ENCODE data around the gene NUMBL. TPM values are rescaled to one million over a fixed set of nuclear protein-coding genes. Genes with fewer than 3 reads are reported as not detected.

NUMBL gene
- total RNA-seq, 1 donor from 2014 or later = 79.3 TPM

- peaks cover 52% of the 10 kb centered on the region for H4K20me1 ChIP-seq (ENCODE audit: insufficient read depth, low read length)
- no peak overlapping the region for H3K4me3 Mint-ChIP-seq (ENCODE audit: unreplicated experiment)
- no peak overlapping the region for H3K27ac Mint-ChIP-seq (ENCODE audit: unreplicated experiment)
- H3K4me1 ChIP-seq (ENCODE audit: insufficient read depth, low read length) = peaks cover 34% of the 10 kb centered on the region
- H2AFZ ChIP-seq (ENCODE audit: low read depth, low read length) = no peak overlapping the region
- no peak for TF ChIP-seq EZH2 (IDR thresholded peaks at IDR 0.05; ENCODE audit: insufficient read depth, low read length)
- TF ChIP-seq CTCF (IDR thresholded peaks at IDR 0.05; ENCODE audit: insufficient read depth, low read depth, low read length) = no peak
- no peak for DNase-seq (ENCODE audit: low read depth)
- peaks cover 25% of the 10 kb centered on the region for H3K36me3 Mint-ChIP-seq (ENCODE audit: low read depth, unreplicated experiment)
- H3K27me3 ChIP-seq (ENCODE audit: insufficient read depth, low read length) = no peaks in the 10 kb centered on the region
- H3K4me3 ChIP-seq (ENCODE audit: insufficient read depth, low read depth, low read length) = peak overlapping the region; percentile 89
- H3K4me2 ChIP-seq (ENCODE audit: low read length) = peak overlapping the region; percentile 98
- peaks cover 44% of the 10 kb centered on the region for H3K79me2 ChIP-seq (ENCODE audit: insufficient read depth, low read length)
- H3K4me1 Mint-ChIP-seq (ENCODE audit: low read depth, unreplicated experiment) = peaks cover 5% of the 10 kb centered on the region
- H3K9me3 Mint-ChIP-seq (ENCODE audit: unreplicated experiment) = no peaks in the 10 kb centered on the region
- peak overlapping the region; percentile 99 for H3K9ac ChIP-seq (ENCODE audit: low read length)
- no peak overlapping the region for H3K27ac ChIP-seq (ENCODE audit: low read depth, low read length)
- no peaks in the 10 kb centered on the region for H3K27me3 Mint-ChIP-seq (ENCODE audit: low read depth, unreplicated experiment)
- FAIRE-seq = no peak
- H3K9me3 ChIP-seq (ENCODE audit: insufficient read depth, low read depth, low read length) = no peaks in the 10 kb centered on the region
- H3K36me3 ChIP-seq (ENCODE audit: insufficient read depth, low read length) = peaks cover 15% of the 10 kb centered on the region
Observed at GRCh38 chr19:40688987-40689338, 1.5 kb downstream of the NUMBL start.

GRCh38 chr19:40688309-40688708, 2.1 kb downstream of the NUMBL start:
- peaks cover 44% of the 10 kb centered on the region for H3K79me2 ChIP-seq (ENCODE audit: insufficient read depth, low read length)
- Mint-ChIP-seq H3K27ac (ENCODE audit: unreplicated experiment) (no peak overlapping the region), H3K4me3 (ENCODE audit: unreplicated experiment) (no peak overlapping the region), H3K36me3 (ENCODE audit: low read depth, unreplicated experiment) (peaks cover 26% of the 10 kb centered on the region), H3K4me1 (ENCODE audit: low read depth, unreplicated experiment) (peaks cover 5% of the 10 kb centered on the region), H3K9me3 (ENCODE audit: unreplicated experiment) (no peaks in the 10 kb centered on the region), H3K27me3 (ENCODE audit: low read depth, unreplicated experiment) (no peaks in the 10 kb centered on the region)
- peak overlapping the region; percentile 99 for H3K9ac ChIP-seq (ENCODE audit: low read length)
- FAIRE-seq (no peak), DNase-seq (ENCODE audit: low read depth) (no peak)
- no peaks in the 10 kb centered on the region for H3K27me3 ChIP-seq (ENCODE audit: insufficient read depth, low read length)
- H3K4me1 ChIP-seq (ENCODE audit: insufficient read depth, low read length) = peaks cover 34% of the 10 kb centered on the region
- peak overlapping the region; percentile 98 for H3K4me2 ChIP-seq (ENCODE audit: low read length)
- no peaks in the 10 kb centered on the region for H3K9me3 ChIP-seq (ENCODE audit: insufficient read depth, low read depth, low read length)
- no peak for TF ChIP-seq CTCF (IDR thresholded peaks at IDR 0.05; ENCODE audit: insufficient read depth, low read depth, low read length)
- TF ChIP-seq EZH2 (IDR thresholded peaks at IDR 0.05; ENCODE audit: insufficient read depth, low read length) = no peak
- peaks cover 52% of the 10 kb centered on the region for H4K20me1 ChIP-seq (ENCODE audit: insufficient read depth, low read length)
- H2AFZ ChIP-seq (ENCODE audit: low read depth, low read length) = no peak overlapping the region
- no peak overlapping the region for H3K27ac ChIP-seq (ENCODE audit: low read depth, low read length)
- peaks cover 15% of the 10 kb centered on the region for H3K36me3 ChIP-seq (ENCODE audit: insufficient read depth, low read length)
- H3K4me3 ChIP-seq (ENCODE audit: insufficient read depth, low read depth, low read length) = peak overlapping the region; percentile 89

- H2AFZ ChIP-seq (ENCODE audit: low read depth, low read length) = no peak overlapping the region
- FAIRE-seq (no peak), DNase-seq (ENCODE audit: low read depth) (peak; percentile 79)
- H3K4me1 Mint-ChIP-seq (ENCODE audit: low read depth, unreplicated experiment) = peaks cover 5% of the 10 kb centered on the region
- no peaks in the 10 kb centered on the region for H3K27me3 Mint-ChIP-seq (ENCODE audit: low read depth, unreplicated experiment)
- H3K9me3 ChIP-seq (ENCODE audit: insufficient read depth, low read depth, low read length) = no peaks in the 10 kb centered on the region
- no peaks in the 10 kb centered on the region for H3K27me3 ChIP-seq (ENCODE audit: insufficient read depth, low read length)
- no peak overlapping the region for H3K4me3 Mint-ChIP-seq (ENCODE audit: unreplicated experiment)
- no peak overlapping the region for H3K27ac Mint-ChIP-seq (ENCODE audit: unreplicated experiment)
- no peaks in the 10 kb centered on the region for H3K9me3 Mint-ChIP-seq (ENCODE audit: unreplicated experiment)
- H4K20me1 ChIP-seq (ENCODE audit: insufficient read depth, low read length) = peaks cover 52% of the 10 kb centered on the region
- H3K4me2 ChIP-seq (ENCODE audit: low read length) = peak overlapping the region; percentile 98
- H3K36me3 ChIP-seq (ENCODE audit: insufficient read depth, low read length) = peaks cover 19% of the 10 kb centered on the region
- peak overlapping the region; percentile 20 for H3K9ac ChIP-seq (ENCODE audit: low read length)
- peaks cover 23% of the 10 kb centered on the region for H3K36me3 Mint-ChIP-seq (ENCODE audit: low read depth, unreplicated experiment)
- H3K4me1 ChIP-seq (ENCODE audit: insufficient read depth, low read length) = peaks cover 34% of the 10 kb centered on the region
- H3K27ac ChIP-seq (ENCODE audit: low read depth, low read length) = peak overlapping the region; percentile 49
- H3K4me3 ChIP-seq (ENCODE audit: insufficient read depth, low read depth, low read length) = no peak overlapping the region
- peaks cover 44% of the 10 kb centered on the region for H3K79me2 ChIP-seq (ENCODE audit: insufficient read depth, low read length)
- TF ChIP-seq EZH2 (IDR thresholded peaks at IDR 0.05; ENCODE audit: insufficient read depth, low read length) (no peak), CTCF (IDR thresholded peaks at IDR 0.05; ENCODE audit: insufficient read depth, low read depth, low read length) (no peak)
Observed at GRCh38 chr19:40687525-40688016, 2.9 kb downstream of the NUMBL start.

Measured in astrocyte (in vitro differentiated cells and primary cell).